ENCODE results near the gene DUS1L.

DUS1L gene

DNA sequence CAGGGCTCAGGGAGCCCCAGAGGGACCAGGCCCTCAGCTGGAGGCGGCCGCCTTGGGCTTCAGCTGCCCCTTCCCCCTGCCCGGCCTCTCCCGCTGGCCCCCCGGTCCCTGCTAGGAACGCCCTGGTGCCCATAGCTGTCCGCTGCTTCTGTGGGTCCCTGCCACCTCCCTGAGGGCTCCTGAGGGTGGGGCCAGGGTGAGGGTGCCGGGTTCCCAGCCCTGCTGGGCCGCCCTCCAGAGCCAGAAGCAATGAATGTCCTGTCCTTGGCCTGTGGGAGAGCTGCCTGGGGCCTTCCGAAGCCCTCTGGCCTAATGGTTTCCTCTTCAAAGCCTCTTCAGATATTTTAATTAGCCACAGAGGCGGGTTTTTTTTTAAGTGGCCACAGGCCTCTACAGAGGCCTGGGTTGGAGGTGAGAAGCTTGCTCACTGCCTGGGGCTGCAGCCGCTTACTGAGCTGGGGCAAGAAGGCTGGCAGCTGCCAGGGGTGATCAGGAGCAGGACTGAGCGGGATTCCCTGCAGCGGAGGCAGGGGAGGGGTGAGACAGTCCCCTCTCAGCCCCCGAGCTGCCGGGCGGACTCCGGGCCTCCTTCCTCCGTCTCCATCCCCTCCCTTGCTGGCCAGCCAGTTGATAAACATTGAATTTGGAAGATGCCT lies 52.8 kb downstream of the DUS1L start:
- no peak for DNase-seq (ENCODE audit: low spot score)

DNA sequence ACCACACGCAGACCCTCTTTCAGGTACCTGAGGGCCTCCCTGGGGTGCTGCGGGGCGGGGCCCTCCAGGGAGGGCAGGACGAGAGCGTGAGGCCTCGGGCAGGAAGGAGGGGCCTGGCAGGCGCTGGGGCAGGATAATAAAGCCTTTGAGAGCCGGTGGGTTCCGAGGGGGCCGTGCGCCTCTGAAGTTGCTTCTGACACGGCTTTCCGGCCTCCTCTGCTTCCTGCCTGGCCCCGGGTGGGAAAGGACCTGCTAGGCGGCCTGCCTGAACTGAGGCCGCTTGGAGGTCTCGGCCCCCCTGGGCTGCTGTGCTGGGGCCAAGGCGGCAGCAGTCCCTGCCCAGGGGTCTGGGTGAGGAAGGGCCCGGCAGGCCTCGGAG lies 53.4 kb downstream of the DUS1L start:
- DNase-seq (ENCODE audit: low spot score), result no peak

DNA sequence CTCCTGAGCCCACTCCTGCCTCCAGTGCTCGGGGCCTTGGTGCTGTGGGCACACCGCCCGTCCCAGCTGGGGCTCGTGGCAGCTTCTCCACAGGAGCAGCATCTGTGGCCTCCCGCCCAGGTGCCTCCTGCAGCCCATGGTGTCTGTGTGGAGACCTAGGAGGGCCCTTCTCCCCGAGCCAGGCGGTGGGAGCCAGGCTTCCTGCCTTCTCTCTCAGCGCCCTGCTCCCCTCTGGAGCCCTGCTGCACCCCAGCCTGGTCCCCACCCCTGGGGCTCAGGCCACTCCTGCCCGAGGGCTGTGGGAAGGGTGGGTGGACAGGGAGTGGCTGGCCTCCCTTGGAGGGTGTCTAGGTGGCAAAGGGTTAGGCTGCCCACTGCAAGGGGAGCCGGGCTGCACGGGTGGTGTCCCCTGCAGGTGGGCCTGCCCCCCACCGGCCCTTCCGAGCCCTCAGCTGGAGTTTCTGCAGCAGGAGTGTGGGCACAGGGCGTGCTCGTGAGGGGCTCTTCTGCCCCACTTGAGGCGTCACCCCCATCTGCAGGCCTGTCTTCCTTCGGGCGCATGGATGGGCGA lies 53.9 kb downstream of the DUS1L start:
- no peak for DNase-seq (ENCODE audit: low spot score)

DNA sequence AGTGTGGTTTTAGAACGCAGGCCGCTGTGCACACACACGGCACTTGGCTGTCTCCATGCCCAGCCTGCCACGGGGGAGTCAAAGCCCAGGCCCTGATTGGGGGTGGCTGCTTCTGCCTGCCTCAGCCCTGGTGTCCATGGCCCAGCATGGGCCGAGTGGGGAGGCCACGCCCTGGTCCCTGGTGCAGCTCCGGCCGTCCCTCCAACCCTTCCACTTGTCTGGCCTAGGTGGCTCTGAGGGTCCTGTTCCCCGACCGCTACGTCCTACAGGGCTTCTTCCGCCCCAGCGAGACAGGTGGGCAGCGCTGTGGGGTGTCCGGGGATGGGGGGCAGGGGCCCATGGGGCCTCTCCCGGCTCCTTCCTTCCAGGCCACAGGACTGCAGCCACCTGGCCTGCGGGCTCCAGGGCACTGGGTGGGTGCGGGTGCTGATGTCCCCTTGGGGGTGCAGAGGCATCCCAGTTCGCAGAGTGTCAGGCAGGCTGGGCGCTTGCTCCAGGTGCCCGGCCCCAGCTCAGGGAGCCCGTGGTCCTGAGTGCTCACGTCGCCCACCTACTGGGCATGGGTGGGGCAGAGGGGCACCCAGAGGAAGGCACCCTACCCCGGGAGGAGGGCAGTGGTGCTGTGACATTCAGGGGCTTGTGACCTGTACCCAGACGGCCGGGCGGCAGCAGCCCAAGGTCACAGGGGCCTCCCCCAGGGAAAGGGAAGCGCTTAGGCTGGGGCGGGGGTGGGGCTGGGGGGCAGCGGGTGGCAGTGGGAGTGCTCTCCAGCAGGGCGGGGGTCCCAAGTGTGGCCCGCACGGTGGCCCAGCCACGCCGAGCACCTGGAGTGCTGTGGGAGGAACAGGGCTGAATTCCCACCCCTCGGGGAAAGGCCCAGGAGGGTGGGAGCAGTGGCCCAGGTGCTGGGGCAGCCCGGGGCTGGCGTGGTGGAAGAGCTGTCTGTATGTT lies 54.8 kb downstream of the DUS1L start:
- DNase-seq (ENCODE audit: low spot score), result no peak

DNA sequence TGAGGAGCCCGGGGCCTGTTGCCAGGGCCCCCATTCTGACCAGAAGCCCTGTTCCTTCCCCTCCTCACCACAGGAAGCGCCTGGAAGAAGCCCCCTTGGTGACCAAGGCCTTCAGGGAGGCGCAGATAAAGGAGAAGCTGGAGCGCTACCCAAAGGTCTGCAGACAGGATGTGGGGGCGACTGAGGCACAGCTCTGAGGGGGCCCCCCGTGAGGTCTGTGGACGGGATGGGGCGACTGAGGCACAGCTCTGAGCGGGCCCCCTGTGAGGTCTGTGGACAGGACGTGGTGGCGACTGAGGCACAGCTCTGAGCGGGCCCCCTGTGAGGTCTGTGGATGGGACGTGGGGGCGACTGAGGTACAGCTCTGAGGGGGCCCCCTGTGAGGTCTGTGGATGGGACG lies 56.2 kb downstream of the DUS1L start:
- no peak for DNase-seq (ENCODE audit: low spot score)

DNA sequence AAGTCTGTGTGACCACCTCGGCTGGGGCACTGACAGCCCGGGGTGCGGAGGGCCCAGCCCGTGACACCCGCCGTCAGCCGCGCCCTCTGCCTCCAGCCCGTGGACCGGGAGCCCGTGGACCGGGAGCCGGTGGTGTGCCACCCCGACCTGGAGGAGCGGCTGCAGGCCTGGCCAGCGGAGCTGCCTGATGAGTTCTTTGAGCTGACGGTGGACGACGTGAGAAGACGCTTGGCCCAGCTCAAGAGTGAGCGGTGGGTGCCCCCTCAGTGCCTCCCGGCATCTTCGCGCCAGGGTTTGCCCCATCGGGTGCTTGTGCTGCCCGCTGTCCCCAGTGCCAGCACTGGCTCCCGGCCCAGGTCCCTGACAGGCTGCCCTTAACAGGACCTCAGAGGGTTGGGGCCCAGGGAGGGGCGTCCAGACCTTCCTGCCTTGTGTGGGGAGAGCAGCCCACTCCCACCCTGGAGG lies 56.6 kb downstream of the DUS1L start:
- no peak for DNase-seq (ENCODE audit: low spot score)

DNA sequence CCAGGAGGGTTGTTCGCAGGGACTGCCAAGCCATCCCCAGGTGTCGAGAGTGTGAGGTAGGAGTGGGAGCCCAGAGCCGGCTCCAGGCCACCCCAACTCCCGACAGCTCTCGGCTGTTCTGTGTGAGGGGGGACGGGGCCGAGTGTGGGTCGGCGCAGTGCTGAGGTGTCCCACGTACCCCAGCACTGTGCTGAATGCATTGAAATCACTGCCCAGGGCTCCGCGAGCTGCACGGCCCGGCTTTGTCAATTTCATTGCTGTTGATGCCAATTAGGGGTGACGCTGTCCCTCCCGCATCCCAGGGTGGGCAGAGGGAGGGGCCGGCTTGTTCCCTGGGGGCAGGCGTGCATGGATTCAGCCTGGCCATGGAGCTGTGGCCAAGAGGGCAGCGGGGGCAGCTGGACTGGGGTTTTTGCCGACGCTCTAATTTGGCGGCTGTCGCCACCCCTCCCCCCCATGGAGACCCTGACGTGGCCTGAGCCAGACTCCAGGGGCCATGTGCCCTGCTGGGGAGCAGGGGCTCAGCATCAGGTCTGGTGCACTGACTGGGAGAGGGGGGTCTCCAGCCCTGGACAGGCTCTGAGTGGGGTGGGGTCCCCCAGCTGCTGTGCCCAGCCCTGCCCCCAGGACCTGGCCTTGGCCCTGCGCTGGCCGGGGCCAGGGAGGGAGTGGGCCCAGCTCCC lies 57.2 kb downstream of the DUS1L start:
- DNase-seq (ENCODE audit: low spot score), result no peak
